ENCODE data around the gene NAA10.

DNA sequence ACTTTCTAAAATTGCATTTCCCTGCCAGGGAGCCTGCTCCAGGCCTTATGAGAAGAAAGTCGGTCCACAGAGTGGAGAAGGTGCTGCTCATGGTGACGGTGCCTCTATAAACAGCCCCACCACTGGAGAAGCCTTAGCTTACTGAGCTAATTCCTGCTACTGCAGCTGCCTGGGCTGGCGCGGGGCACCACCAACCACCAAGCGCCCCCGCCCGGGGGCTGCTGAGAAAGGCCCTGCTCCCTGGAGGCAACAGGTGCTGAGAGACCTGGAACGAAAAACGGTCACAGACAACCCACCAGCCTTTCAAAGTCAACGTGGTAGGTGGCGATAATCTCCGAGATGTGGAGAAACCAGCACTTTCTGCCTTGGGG is 33.9 kb upstream of the NAA10 start:
- TF ChIP-seq, protein P1, sequence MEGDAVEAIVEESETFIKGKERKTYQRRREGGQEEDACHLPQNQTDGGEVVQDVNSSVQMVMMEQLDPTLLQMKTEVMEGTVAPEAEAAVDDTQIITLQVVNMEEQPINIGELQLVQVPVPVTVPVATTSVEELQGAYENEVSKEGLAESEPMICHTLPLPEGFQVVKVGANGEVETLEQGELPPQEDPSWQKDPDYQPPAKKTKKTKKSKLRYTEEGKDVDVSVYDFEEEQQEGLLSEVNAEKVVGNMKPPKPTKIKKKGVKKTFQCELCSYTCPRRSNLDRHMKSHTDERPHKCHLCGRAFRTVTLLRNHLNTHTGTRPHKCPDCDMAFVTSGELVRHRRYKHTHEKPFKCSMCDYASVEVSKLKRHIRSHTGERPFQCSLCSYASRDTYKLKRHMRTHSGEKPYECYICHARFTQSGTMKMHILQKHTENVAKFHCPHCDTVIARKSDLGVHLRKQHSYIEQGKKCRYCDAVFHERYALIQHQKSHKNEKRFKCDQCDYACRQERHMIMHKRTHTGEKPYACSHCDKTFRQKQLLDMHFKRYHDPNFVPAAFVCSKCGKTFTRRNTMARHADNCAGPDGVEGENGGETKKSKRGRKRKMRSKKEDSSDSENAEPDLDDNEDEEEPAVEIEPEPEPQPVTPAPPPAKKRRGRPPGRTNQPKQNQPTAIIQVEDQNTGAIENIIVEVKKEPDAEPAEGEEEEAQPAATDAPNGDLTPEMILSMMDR (IDR thresholded peaks at IDR 0.05): no peak
- TF ChIP-seq POLR2A (IDR thresholded peaks at IDR 0.05): no peak
